GM10266 (cell line): ENCODE data around the gene DCBLD2.

Source experiments
- DNase-seq: peaks from one replicate; pipeline ENCODE4 v3.0.0; 2012; ENCODE audit errors: extremely low spot score
- CTCF ChIP-seq: IDR thresholded peaks from 2 replicates; pipeline ENCODE4 v1.5.1; 2012; ENCODE audit warnings: mild to moderate bottlenecking, low read depth; ENCODE audit not compliant: control insufficient read depth, insufficient read depth; ENCODE audit errors: missing control alignments

DCBLD2 gene

GRCh38 chr3:98892263-98892662 is 9.2 kb downstream of the DCBLD2 start:
- TF ChIP-seq CTCF: no peak
- no peak for DNase-seq

- no peak for TF ChIP-seq CTCF
- DNase-seq: no peak
Observed at GRCh38 chr3:98890965-98891910, 10.3 kb downstream of the DCBLD2 start.

GRCh38 chr3:98890181-98890835 is 11.2 kb downstream of the DCBLD2 start:
- TF ChIP-seq CTCF: no peak

GRCh38 chr3:98887684-98888083 is 13.8 kb downstream of the DCBLD2 start:
- DNase-seq: no peak
- no peak for TF ChIP-seq CTCF

More at GRCh38 chr3:98890181-98890835, 11.2 kb downstream of the DCBLD2 start:
- DNase-seq: no peak

GRCh38 chr3:98886525-98886924 is 15.0 kb downstream of the DCBLD2 start:
- no peak for DNase-seq
- TF ChIP-seq CTCF: no peak

GRCh38 chr3:98885851-98886250 is 15.6 kb downstream of the DCBLD2 start:
- TF ChIP-seq CTCF: no peak
- DNase-seq: no peak
